CD1c-positive myeloid dendritic cell (primary cell): ENCODE results near the gene THBS3.
"Not testable (repeated sequence)": the region's sequence is repeated elsewhere in the genome, so short reads cannot be mapped to it uniquely, and the experiment has no call there.

Experiments
- DNase-seq: peaks from one replicate; pipeline ENCODE4 v3.0.0-alpha.2; 2016; ENCODE audit errors: extremely low spot score

The THBS3 gene

GRCh38 chr1:155206891-155207805, 549 bp downstream of the THBS3 start:
- peak; percentile 87 for DNase-seq

- no peak for DNase-seq
Observed at GRCh38 chr1:155205969-155206593, 1.6 kb downstream of the THBS3 start.

- no peak for DNase-seq
Observed at GRCh38 chr1:155205035-155205434, 2.7 kb downstream of the THBS3 start.

GRCh38 chr1:155202731-155203515, 4.8 kb downstream of the THBS3 start:
- no peak for DNase-seq

GRCh38 chr1:155202198-155202597, 5.5 kb downstream of the THBS3 start:
- DNase-seq: no peak

GRCh38 chr1:155200920-155201319, 6.8 kb downstream of the THBS3 start:
- no peak for DNase-seq

- DNase-seq: no peak
Observed at GRCh38 chr1:155199792-155200191, 7.9 kb downstream of the THBS3 start.

- DNase-seq: no peak
Observed at GRCh38 chr1:155198547-155198906, 9.2 kb downstream of the THBS3 start.

GRCh38 chr1:155197901-155198546, 9.7 kb downstream of the THBS3 start:
- DNase-seq: no peak

GRCh38 chr1:155196893-155197638, 10.6 kb downstream of the THBS3 start:
- DNase-seq: no peak

GRCh38 chr1:155196103-155196892, 11.4 kb downstream of the THBS3 start:
- no peak for DNase-seq

GRCh38 chr1:155195201-155196102, 12.2 kb downstream of the THBS3 start:
- DNase-seq: no peak

- DNase-seq: not testable (repeated sequence)
Observed at GRCh38 chr1:155193991-155194240, 13.8 kb downstream of the THBS3 start.

- peak; percentile 87 for DNase-seq
Observed at GRCh38 chr1:155193275-155193990, 14.3 kb downstream of the THBS3 start.

GRCh38 chr1:155192346-155193274, 15.1 kb downstream of the THBS3 start:
- DNase-seq: no peak

- no peak for DNase-seq
Observed at GRCh38 chr1:155191904-155192303, 15.8 kb downstream of the THBS3 start.

- not testable (repeated sequence) for DNase-seq
Observed at GRCh38 chr1:155189926-155190325, 17.8 kb downstream of the THBS3 start.

GRCh38 chr1:155188268-155188667, 19.4 kb downstream of the THBS3 start:
- DNase-seq: no peak
